ENCODE measurements around the gene SLC12A8. TPM values are rescaled to one million over a fixed set of nuclear protein-coding genes. Genes with fewer than 3 reads are reported as not detected.
A peak's percentile ranks its signal among the peaks of the same experiment; 100 is the strongest.

Gene SLC12A8
- total and polyA plus RNA-seq, 10 of the 15 experiments (the other 5 are each of a cell fraction or from before 2014, with no cell fraction given), result 2.5 to 71.6 (median 50.1) TPM

GRCh38 chr3:125192190-125193035 lies 20.1 kb downstream of the SLC12A8 start (continued):
- no peak for TF ChIP-seq HDAC6 (IDR thresholded peaks at IDR 0.05; ENCODE audit: unreplicated experiment)
- no peak for TF ChIP-seq FOS (IDR thresholded peaks at IDR 0.05; ENCODE audit: borderline replicate concordance, extremely low read depth, insufficient read length)
- TF ChIP-seq HDGF (IDR thresholded peaks at IDR 0.05), result no peak
- TF ChIP-seq YY1 (IDR thresholded peaks at IDR 0.05; ENCODE audit: low read depth, low read length), result peak; percentile 62; the same call in 1 of the 2 replicates
- TF ChIP-seq ASH2L (IDR thresholded peaks at IDR 0.05; ENCODE audit: borderline replicate concordance, low read depth), result no peak
- TF ChIP-seq USF2 (IDR thresholded peaks at IDR 0.05; ENCODE audit: borderline replicate concordance, low read depth, low read length), result no peak
- no peak for TF ChIP-seq ZNF687 (IDR thresholded peaks at IDR 0.05)
- peak; percentile 53 for TF ChIP-seq RAD21 (IDR thresholded peaks at IDR 0.05; ENCODE audit: insufficient read depth, low read depth, low read length)
- no peak for TF ChIP-seq EGR1 (IDR thresholded peaks at IDR 0.05; ENCODE audit: borderline replicate concordance in 1 of 2, low read depth in 2 of 2, low read length in 2 of 2)
- no peak for TF ChIP-seq ZSCAN29 (IDR thresholded peaks at IDR 0.05)
- no peak for TF ChIP-seq CUX1 (IDR thresholded peaks at IDR 0.05; ENCODE audit: insufficient replicate concordance, low read depth, low read length)
- no peak for TF ChIP-seq JUNB (IDR thresholded peaks at IDR 0.05)
- no peak for TF ChIP-seq CBX3 (IDR thresholded peaks at IDR 0.05; ENCODE audit: borderline replicate concordance, low read depth)
- TF ChIP-seq MTA3 (IDR thresholded peaks at IDR 0.05; ENCODE audit: borderline replicate concordance, low read length), result no peak
- TF ChIP-seq EED (IDR thresholded peaks at IDR 0.05; ENCODE audit: low read depth), result peak; percentile 55
- peak in 1 of 2 experiments; percentile 37; a peak in 1 of 4 replicates for TF ChIP-seq IKZF2 (IDR thresholded peaks at IDR 0.05)
- TF ChIP-seq POU2F2 (IDR thresholded peaks at IDR 0.05; ENCODE audit: borderline replicate concordance, low read depth, low read length), result peak; percentile 77; the same call in 2 of the 3 replicates
- peak; percentile 71 to 79; a peak in 3 of 4 replicates for TF ChIP-seq BHLHE40 (IDR thresholded peaks at IDR 0.05; ENCODE audit: borderline replicate concordance in 1 of 2, low read depth in 2 of 2, low read length in 1 of 2)
- TF ChIP-seq JUND (IDR thresholded peaks at IDR 0.05; ENCODE audit: low read depth, low read length), result no peak
- TF ChIP-seq KDM1A (IDR thresholded peaks at IDR 0.05; ENCODE audit: borderline replicate concordance), result no peak
